Activated naive CD8-positive, alpha-beta T cell (primary cell): ENCODE measurements around the gene STARD3NL.

ENCODE experiments used
- H3K27ac Mint-ChIP-seq: one replicate; pipeline ENCODE4 v1.8.0; 2021; ENCODE audit warnings: mixed read lengths
- H3K27me3 Mint-ChIP-seq: one replicate; pipeline ENCODE4 v1.8.0; 2021; ENCODE audit warnings: mixed read lengths
- H3K36me3 Mint-ChIP-seq: one replicate; pipeline ENCODE4 v1.8.0; 2021; ENCODE audit warnings: mixed read lengths
- H3K4me1 Mint-ChIP-seq: one replicate; pipeline ENCODE4 v1.8.0; 2021; ENCODE audit warnings: low read depth, mixed read lengths
- H3K4me3 Mint-ChIP-seq: one replicate; pipeline ENCODE4 v1.8.0; 2021; ENCODE audit warnings: mild to moderate bottlenecking, mixed read lengths
- H3K9me3 Mint-ChIP-seq: one replicate; pipeline ENCODE4 v1.8.0; 2021; ENCODE audit warnings: low read depth, mixed read lengths

STARD3NL gene

GRCh38 chr7:38178004-38178694, at the start of gene STARD3NL:
Gene STARD3NL (plus strand): TSS chr7:38178245. CDS start chr7:38207505, 29,260 bp downstream.
- no peaks in the 10 kb centered on the region for H3K9me3 Mint-ChIP-seq
- peaks cover 41% of the 10 kb centered on the region for H3K4me1 Mint-ChIP-seq
- peaks cover 2% of the 10 kb centered on the region for H3K27me3 Mint-ChIP-seq
- H3K36me3 Mint-ChIP-seq: no peaks in the 10 kb centered on the region
- H3K4me3 Mint-ChIP-seq: peak within 1 kb of the TSS; percentile 98
- peak within 1 kb of the TSS; percentile 93 for H3K27ac Mint-ChIP-seq

- Mint-ChIP-seq H3K27me3 (peaks cover 13% of the 10 kb centered on the region), H3K4me3 (no peak overlapping the region)
Observed at GRCh38 chr7:38129162-38129561, 48.9 kb upstream of the STARD3NL start.

DNA sequence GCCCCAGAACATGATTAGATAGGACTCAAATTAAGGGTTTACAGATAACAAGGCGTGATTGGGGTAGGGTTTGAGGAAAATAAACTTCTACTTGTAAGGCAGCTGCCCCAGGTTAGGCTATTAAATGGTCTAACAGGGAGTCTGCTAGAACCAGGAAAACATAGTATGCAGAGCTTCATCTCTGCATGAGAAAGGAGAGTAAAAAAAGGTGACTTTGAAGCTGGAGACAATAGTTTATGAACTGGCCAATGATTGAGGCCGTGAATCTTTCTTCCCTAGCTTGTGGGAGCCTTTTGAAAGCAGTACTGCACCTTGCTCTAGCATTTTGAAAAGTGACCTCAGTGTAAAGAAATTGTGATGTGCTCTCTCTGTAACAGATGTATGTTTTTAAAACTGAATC, 48.5 kb upstream of the STARD3NL start:
- no peak overlapping the region for H3K4me3 Mint-ChIP-seq
- H3K27ac Mint-ChIP-seq: no peak overlapping the region
- peaks cover 2% of the 10 kb centered on the region for H3K36me3 Mint-ChIP-seq
- peaks cover 3% of the 10 kb centered on the region for H3K4me1 Mint-ChIP-seq
- H3K9me3 Mint-ChIP-seq: no peaks in the 10 kb centered on the region
- H3K27me3 Mint-ChIP-seq: peaks cover 13% of the 10 kb centered on the region

More at GRCh38 chr7:38129162-38129561, 48.9 kb upstream of the STARD3NL start:
- H3K9me3 Mint-ChIP-seq: no peaks in the 10 kb centered on the region
- peaks cover 2% of the 10 kb centered on the region for H3K36me3 Mint-ChIP-seq
- no peak overlapping the region for H3K27ac Mint-ChIP-seq
- H3K4me1 Mint-ChIP-seq: peaks cover 3% of the 10 kb centered on the region

DNA sequence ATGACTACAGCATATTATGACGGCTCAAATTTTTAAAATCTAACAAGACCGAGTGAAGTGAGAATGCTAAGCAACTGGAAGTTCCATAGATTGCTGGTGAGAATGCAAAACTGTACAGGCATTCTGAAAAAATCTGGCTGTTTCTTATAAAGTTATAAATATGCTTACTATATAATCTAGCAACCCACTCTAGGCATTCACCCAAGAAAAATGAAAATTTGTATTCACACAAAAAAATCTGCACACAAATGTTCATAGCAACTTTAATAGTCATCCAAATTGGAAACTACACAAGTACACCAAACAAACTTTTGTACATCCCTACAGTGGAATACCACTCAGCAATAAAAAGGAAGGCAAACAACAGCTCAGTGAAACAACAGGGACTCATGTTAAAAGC, 39.9 kb upstream of the STARD3NL start:
- H3K36me3 Mint-ChIP-seq: no peaks in the 10 kb centered on the region
- H3K9me3 Mint-ChIP-seq: no peaks in the 10 kb centered on the region
- no peaks in the 10 kb centered on the region for H3K4me1 Mint-ChIP-seq

GRCh38 chr7:38141187-38141586, 36.9 kb upstream of the STARD3NL start:
- no peaks in the 10 kb centered on the region for H3K9me3 Mint-ChIP-seq
- no peak overlapping the region for H3K27ac Mint-ChIP-seq
- peaks cover 4% of the 10 kb centered on the region for H3K27me3 Mint-ChIP-seq
- no peak overlapping the region for H3K4me3 Mint-ChIP-seq
- H3K4me1 Mint-ChIP-seq: no peaks in the 10 kb centered on the region
- H3K36me3 Mint-ChIP-seq: no peaks in the 10 kb centered on the region

More for the DNA sequence above, 39.9 kb upstream of the STARD3NL start:
- Mint-ChIP-seq H3K4me3 (no peak overlapping the region), H3K27ac (no peak overlapping the region), H3K27me3 (peaks cover 7% of the 10 kb centered on the region)

- no peaks in the 10 kb centered on the region for H3K4me1 Mint-ChIP-seq
- no peaks in the 10 kb centered on the region for H3K9me3 Mint-ChIP-seq
- H3K4me3 Mint-ChIP-seq: no peak overlapping the region
- H3K36me3 Mint-ChIP-seq: no peaks in the 10 kb centered on the region
- H3K27me3 Mint-ChIP-seq: peaks cover 7% of the 10 kb centered on the region
- H3K27ac Mint-ChIP-seq: no peak overlapping the region
Observed at GRCh38 chr7:38142736-38143135, 35.3 kb upstream of the STARD3NL start.

DNA sequence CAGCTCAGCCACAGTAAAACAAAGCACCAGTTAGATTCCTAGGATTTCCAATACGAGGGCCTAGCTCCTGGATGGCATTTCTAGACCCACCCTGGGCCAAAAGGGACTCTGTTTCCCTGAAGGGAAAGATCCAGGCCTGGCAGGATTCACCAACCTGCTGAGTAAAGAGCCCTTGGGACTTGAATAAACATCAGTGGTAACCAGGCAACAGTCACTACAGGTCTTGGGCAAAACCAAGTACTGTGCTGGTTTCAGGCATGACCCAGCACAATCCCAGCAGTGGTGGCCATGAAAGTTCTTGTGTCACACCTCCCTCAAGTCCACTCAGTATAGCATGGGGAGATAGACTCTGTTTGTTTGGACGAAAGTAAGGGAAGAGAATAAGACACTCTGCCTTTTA, 31.0 kb upstream of the STARD3NL start:
- no peaks in the 10 kb centered on the region for H3K4me1 Mint-ChIP-seq
- no peak overlapping the region for H3K27ac Mint-ChIP-seq
- peaks cover 6% of the 10 kb centered on the region for H3K27me3 Mint-ChIP-seq
- no peak overlapping the region for H3K4me3 Mint-ChIP-seq
- peaks cover 4% of the 10 kb centered on the region for H3K9me3 Mint-ChIP-seq
- no peaks in the 10 kb centered on the region for H3K36me3 Mint-ChIP-seq

GRCh38 chr7:38151556-38151955, 26.5 kb upstream of the STARD3NL start:
- Mint-ChIP-seq H3K4me1 (no peaks in the 10 kb centered on the region), H3K9me3 (peaks cover 7% of the 10 kb centered on the region), H3K27ac (no peak overlapping the region), H3K4me3 (no peak overlapping the region), H3K36me3 (peaks cover 6% of the 10 kb centered on the region), H3K27me3 (peaks cover 6% of the 10 kb centered on the region)

GRCh38 chr7:38153515-38153914, 24.5 kb upstream of the STARD3NL start:
- H3K4me1 Mint-ChIP-seq: no peaks in the 10 kb centered on the region
- peaks cover 6% of the 10 kb centered on the region for H3K36me3 Mint-ChIP-seq
- peaks cover 7% of the 10 kb centered on the region for H3K9me3 Mint-ChIP-seq
- H3K27me3 Mint-ChIP-seq: no peaks in the 10 kb centered on the region
- H3K27ac Mint-ChIP-seq: no peak overlapping the region
- H3K4me3 Mint-ChIP-seq: no peak overlapping the region

- Mint-ChIP-seq H3K27me3 (no peaks in the 10 kb centered on the region), H3K9me3 (peaks cover 7% of the 10 kb centered on the region), H3K36me3 (peaks cover 6% of the 10 kb centered on the region), H3K4me3 (no peak overlapping the region), H3K4me1 (no peaks in the 10 kb centered on the region), H3K27ac (no peak overlapping the region)
Observed at GRCh38 chr7:38154278-38154677, 23.8 kb upstream of the STARD3NL start.

DNA sequence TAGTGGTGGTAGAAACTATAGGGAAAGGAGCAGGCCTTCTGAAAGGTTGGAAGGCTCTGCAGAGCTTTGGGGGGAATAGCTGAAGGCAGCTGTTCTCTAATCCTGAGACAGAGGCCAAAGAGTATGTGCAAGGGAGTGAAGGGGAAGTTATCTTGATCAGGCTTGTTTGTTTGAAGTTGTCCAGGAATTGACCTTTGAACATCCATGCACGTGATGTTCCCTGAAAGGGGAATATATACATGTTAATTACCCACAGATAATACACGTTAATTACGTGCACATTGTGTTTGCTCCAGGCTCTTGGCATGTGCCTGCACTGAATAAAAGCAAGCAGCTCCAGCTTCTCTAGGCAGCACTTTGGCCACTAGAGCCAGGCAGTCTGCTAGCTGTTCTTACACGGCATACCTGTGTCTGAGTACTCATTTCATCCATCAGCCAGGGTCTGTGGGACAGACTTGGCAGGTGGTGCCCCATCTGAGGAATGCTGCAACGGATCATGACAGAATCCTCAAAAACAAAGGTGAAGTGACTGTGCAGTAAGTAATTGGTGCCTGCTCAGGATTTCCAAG, 18.0 kb upstream of the STARD3NL start:
- H3K36me3 Mint-ChIP-seq: peaks cover 9% of the 10 kb centered on the region
- no peak overlapping the region for H3K4me3 Mint-ChIP-seq
- H3K4me1 Mint-ChIP-seq: no peaks in the 10 kb centered on the region
- H3K27me3 Mint-ChIP-seq: peaks cover 4% of the 10 kb centered on the region
- no peak overlapping the region for H3K27ac Mint-ChIP-seq
- peaks cover 3% of the 10 kb centered on the region for H3K9me3 Mint-ChIP-seq

- Mint-ChIP-seq H3K4me1 (no peaks in the 10 kb centered on the region), H3K9me3 (no peaks in the 10 kb centered on the region), H3K27ac (no peak overlapping the region), H3K36me3 (peaks cover 2% of the 10 kb centered on the region), H3K4me3 (no peak overlapping the region), H3K27me3 (peaks cover 4% of the 10 kb centered on the region)
Observed at GRCh38 chr7:38162036-38162435, 16.0 kb upstream of the STARD3NL start.

DNA sequence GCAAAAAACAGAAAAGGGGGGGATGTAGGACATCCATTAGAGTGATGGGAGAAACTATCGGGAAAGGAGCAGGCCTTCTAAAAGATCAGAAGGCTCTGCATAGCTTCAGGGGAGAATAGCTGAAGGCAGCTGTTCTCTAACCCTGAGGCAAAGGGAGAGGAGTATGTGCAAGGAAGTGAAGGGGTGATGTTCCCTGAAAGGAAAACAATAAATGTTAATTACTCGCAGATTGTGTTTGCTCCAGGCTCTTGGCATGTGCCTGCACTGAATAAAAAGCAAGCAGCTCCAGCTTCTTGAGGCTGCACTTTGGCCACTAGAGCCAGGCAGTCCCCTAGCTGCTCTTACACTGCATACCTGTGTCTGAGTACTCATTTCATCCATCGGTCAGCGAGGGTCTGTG, 14.4 kb upstream of the STARD3NL start:
- H3K9me3 Mint-ChIP-seq: no peaks in the 10 kb centered on the region
- no peaks in the 10 kb centered on the region for H3K4me1 Mint-ChIP-seq
- H3K4me3 Mint-ChIP-seq: no peak overlapping the region
- peaks cover 2% of the 10 kb centered on the region for H3K36me3 Mint-ChIP-seq
- H3K27me3 Mint-ChIP-seq: peaks cover 4% of the 10 kb centered on the region
- no peak overlapping the region for H3K27ac Mint-ChIP-seq

GRCh38 chr7:38168890-38169570, 9.0 kb upstream of the STARD3NL start:
- no peaks in the 10 kb centered on the region for H3K36me3 Mint-ChIP-seq
- no peak overlapping the region for H3K27ac Mint-ChIP-seq
- peaks cover 2% of the 10 kb centered on the region for H3K4me1 Mint-ChIP-seq
- no peak overlapping the region for H3K4me3 Mint-ChIP-seq
- peaks cover 5% of the 10 kb centered on the region for H3K27me3 Mint-ChIP-seq
- H3K9me3 Mint-ChIP-seq: peaks cover 4% of the 10 kb centered on the region

DNA sequence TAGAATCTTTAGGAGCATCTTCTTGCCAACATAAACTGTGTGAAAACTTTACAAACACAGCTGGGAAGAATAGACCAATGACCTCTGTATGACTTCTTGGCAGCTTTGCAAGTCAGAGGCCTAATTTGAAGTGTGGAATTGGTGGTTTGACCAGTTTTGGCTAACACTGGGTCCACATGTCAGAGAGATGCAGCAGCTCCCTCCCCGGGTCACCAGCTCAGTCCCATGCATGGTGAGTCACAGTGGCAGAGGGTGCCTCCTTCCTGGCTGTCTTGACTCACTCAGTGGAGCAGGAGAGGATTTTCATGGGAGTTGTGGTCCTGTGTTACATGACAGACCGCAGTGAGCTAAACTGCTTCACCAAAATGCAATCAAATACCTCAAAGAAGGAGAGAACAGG, 8.2 kb upstream of the STARD3NL start:
- H3K27me3 Mint-ChIP-seq: peaks cover 6% of the 10 kb centered on the region
- no peak overlapping the region for H3K27ac Mint-ChIP-seq
- H3K4me1 Mint-ChIP-seq: peaks cover 2% of the 10 kb centered on the region
- peaks cover 4% of the 10 kb centered on the region for H3K9me3 Mint-ChIP-seq
- no peak overlapping the region for H3K4me3 Mint-ChIP-seq
- no peaks in the 10 kb centered on the region for H3K36me3 Mint-ChIP-seq
